Bronchial epithelial cell (primary cell): ENCODE data around the gene SORCS2. TPM values are rescaled to one million over a fixed set of nuclear protein-coding genes. Genes with fewer than 3 reads are reported as not detected.

Source experiments
- DNase-seq: peaks from one replicate; pipeline ENCODE4 v3.0.0-alpha.2; 2010; ENCODE audit warnings: low read depth
- FAIRE-seq: peaks from 2 replicates; lab custom pipeline; 2011; peaks lifted over from hg19 to GRCh38; lab: Jason Lieb, UNC
- H3K27me3 ChIP-seq: 2 replicates; pipeline ENCODE4 v1.5.1; 2011; ENCODE audit warnings: low read length; ENCODE audit not compliant: control insufficient read depth, insufficient read depth
- H3K36me3 ChIP-seq: 2 replicates; pipeline ENCODE4 v1.5.1; 2011; ENCODE audit warnings: low read length; ENCODE audit not compliant: control insufficient read depth, insufficient read depth
- H3K4me3 ChIP-seq: 2 replicates; pipeline ENCODE4 v1.5.1; 2011; ENCODE audit warnings: mild to moderate bottlenecking, low read depth, low read length, control low read depth
- CTCF ChIP-seq: IDR thresholded peaks from 2 replicates; pipeline ENCODE4 v1.5.1; 2011; ENCODE audit warnings: mild to moderate bottlenecking, moderate library complexity, low read length, control low read depth, inconsistent platforms; ENCODE audit not compliant: insufficient read depth, severe bottlenecking
- total RNA-seq: library from RNA; depleted of rRNA; stranded (reverse); fragments of >200 nt; gene quantifications from 2 replicates; pipeline ENCODE4 v1.2.1, GENCODE V29; 2014

SORCS2 gene
- total RNA-seq, 1 donor from 2014 or later = under 0.01 TPM

DNA sequence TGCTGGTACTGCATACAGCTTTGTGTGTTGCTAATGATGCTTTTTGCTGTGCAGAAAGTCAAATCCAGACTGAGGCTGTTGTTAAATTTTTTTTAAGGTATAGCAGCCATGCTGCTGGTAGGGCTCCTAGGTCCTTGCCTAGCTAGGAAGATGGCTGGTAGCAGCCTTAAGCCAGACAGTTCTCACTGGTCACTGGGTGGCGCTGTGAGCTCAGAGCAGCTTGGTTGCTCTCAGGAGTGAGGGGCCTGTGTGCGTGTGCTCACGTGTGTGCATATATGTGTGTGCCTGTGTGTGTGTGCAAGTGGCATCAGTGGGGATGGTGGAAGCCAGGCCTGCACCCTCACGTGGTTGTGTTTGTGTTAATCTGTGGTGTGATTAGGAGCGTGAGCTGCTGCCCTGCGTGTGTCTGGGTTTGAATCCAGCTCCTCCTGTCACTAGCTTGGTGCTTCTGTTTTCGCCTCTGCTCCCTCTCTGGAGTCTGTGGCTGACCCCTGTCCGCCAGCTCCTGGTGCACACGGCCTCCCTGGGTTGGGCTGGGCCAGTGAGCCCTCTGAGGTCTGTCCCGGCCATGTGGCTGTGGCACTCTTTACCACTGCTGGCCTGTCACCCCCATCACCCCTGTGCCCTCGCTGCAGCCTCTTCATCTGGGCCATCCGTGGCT lies 46.1 kb downstream of the SORCS2 start:
- FAIRE-seq (no peak), DNase-seq (no peak)
- H3K27me3 ChIP-seq = no peaks in the 10 kb centered on the region
- H3K4me3 ChIP-seq = no peak overlapping the region
- no peaks in the 10 kb centered on the region for H3K36me3 ChIP-seq
- TF ChIP-seq CTCF = no peak

DNA sequence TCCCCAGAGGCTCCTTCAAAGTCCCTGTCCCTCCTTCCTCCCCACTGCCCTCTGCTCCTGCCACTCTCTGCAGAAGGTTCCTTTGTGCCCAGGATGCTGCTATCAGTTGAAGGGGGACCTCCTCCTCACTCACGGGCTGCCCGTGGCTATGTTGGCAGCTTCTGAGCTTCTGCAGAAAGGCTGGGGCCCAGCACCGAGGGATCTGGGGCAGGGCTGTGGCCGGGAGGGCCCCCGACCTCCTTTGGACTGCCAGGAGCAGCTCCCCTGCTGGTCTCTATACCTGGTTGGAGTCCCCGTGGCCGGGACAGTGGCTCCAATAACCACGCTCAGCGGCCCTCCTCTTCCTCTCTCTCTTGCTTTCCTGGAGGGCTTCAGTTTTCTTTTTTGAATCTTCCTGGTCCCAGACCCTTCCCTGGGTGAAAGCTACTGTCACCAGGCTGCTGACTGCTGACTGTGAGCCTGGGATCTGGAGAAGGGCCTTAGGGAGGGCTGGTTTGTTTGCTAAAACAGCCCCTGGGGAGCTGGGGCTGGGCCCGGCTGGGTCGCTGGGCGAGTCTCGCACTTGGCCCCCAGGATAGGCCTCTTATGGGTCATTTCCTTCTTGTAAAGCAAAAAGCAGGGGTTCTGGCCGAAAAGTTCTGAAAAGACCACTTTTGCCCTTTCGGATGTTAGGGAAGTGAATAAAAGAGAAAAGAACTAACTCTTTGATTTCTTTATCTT lies 46.9 kb downstream of the SORCS2 start:
- Histone ChIP-seq H3K27me3 (no peaks in the 10 kb centered on the region), H3K4me3 (no peak overlapping the region), H3K36me3 (no peaks in the 10 kb centered on the region)
- DNase-seq = no peak
- FAIRE-seq = no peak
- no peak for TF ChIP-seq CTCF

GRCh38 chr4:7239844-7240243 lies 47.5 kb downstream of the SORCS2 start:
- no peak for TF ChIP-seq CTCF
- no peaks in the 10 kb centered on the region for H3K27me3 ChIP-seq
- no peaks in the 10 kb centered on the region for H3K36me3 ChIP-seq
- DNase-seq (no peak), FAIRE-seq (no peak)
- no peak overlapping the region for H3K4me3 ChIP-seq

DNA sequence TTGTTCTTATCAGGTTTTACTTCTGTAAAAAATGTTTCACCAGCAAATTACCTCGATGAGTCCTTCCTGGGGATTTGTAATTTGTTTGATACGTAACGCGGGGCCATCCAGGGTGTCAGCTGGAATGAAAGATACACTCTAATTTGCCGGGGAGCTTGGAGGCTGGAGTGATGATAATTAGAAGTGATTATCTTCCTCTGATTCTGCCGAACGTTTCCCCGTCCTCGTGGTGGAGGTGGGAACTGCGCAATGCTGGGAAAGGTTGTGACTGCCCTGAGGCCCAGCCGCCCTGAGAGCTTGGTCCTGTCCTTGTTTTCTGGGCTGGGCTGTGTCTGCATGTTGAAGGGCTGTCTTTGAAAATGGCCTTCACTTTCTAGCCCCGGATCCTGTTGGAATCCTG lies 48.0 kb downstream of the SORCS2 start:
- Histone ChIP-seq H3K36me3 (no peaks in the 10 kb centered on the region), H3K27me3 (no peaks in the 10 kb centered on the region), H3K4me3 (no peak overlapping the region)
- FAIRE-seq = no peak
- TF ChIP-seq CTCF = no peak
- DNase-seq = no peak

DNA sequence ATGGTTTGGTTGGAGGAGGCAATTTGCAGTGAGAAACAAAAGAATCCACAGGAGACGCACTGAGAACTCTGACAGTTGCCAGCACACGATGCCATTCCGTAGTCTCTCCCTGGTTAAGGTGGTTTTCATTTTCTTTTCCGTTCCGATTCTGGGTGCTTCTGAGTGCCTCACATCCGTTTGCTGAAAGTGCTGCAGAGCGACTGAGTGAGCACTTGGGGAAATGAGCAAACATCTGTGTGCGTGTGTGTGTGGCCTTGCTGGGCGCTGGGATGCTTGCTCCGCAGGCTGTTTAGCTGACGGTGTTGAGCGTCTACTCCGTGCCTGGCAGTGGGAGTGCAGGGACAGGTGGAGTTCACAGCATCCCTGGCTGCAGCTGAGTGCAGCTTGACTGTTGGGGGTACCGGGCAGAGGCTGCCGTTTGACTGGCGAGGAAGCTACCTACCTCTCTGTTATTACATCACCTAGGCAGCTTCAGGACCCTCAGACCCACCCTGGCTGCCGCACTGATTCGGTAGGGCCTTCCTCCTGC lies 49.3 kb downstream of the SORCS2 start:
- DNase-seq (no peak), FAIRE-seq (no peak)
- H3K27me3 ChIP-seq = no peaks in the 10 kb centered on the region
- no peaks in the 10 kb centered on the region for H3K36me3 ChIP-seq
- no peak for TF ChIP-seq CTCF
- no peak overlapping the region for H3K4me3 ChIP-seq
